HepG2 (cell line): Measurements from ENCODE around the gene CAMSAP2. TPM values are rescaled to one million over a fixed set of nuclear protein-coding genes. Genes with fewer than 3 reads are reported as not detected.
A peak's percentile ranks its signal among the peaks of the same experiment; 100 is the strongest.

ENCODE experiments used
- HDAC2 ChIP-seq: sonication (generic); formaldehyde crosslinking; IDR thresholded peaks from 2 replicates; pipeline ENCODE4 v1.4.0; 2020; ENCODE audit warnings: missing genetic modification reagents
- STAT5B ChIP-seq: sonication (generic); formaldehyde crosslinking; IDR thresholded peaks from 2 replicates; pipeline ENCODE4 v1.4.0; 2020; ENCODE audit warnings: missing genetic modification reagents
- ZNF350 ChIP-seq: sonication (generic); formaldehyde crosslinking; IDR thresholded peaks from 2 replicates; pipeline ENCODE4 v1.4.0; 2020; ENCODE audit warnings: mild to moderate bottlenecking, low read depth, missing genetic modification reagents, borderline replicate concordance
- ZNF546 ChIP-seq: sonication (generic); formaldehyde crosslinking; conservative IDR thresholded peaks from 2 replicates; pipeline ENCODE4 v1.8.1; 2023; ENCODE audit warnings: mild to moderate bottlenecking, missing genetic modification reagents
- ZNF768 ChIP-seq: sonication (generic); formaldehyde crosslinking; IDR thresholded peaks from 2 replicates; pipeline ENCODE4 v1.4.0; 2020; ENCODE audit warnings: missing genetic modification reagents
- ZNF883 ChIP-seq: sonication (generic); formaldehyde crosslinking; IDR thresholded peaks from 2 replicates; pipeline ENCODE4 v1.5.1; 2020; ENCODE audit warnings: mild to moderate bottlenecking, missing genetic modification reagents; ENCODE audit errors: not compliant biosample characterization
- polyA plus RNA-seq, 8 experiments: library from polyadenylated mRNA; depleted of rRNA in 3 of 8; stranded (reverse) in 7 of 8; unstranded in 1 of 8; fragments of >200 nt; fragmentation: Illumina TruSeq in 4 of 8; extraction: Trizol in 4 of 8; gene quantifications; 2 replicates each; pipeline versions ENCODE4 v1.2.1 to v1.2.3, GENCODE V29; 2011 to 2016; ENCODE audit warnings: low read depth in 4 of 8, missing spikeins in 1 of 8, mixed read lengths in 1 of 8; ENCODE audit not compliant: insufficient read depth in 1 of 8
- total RNA-seq, 5 experiments: library from RNA; depleted of rRNA; stranded (reverse); fragments of >200 nt; fragmentation: Illumina TruSeq; extraction: Trizol; gene quantifications; 2 replicates each; pipeline ENCODE4 v1.2.3, GENCODE V29; 2016; ENCODE audit warnings: low read depth in 1 of 5
- TF ChIP-seq, protein P1 (sequence below): sonication (generic); formaldehyde crosslinking; IDR thresholded peaks from 2 replicates; pipeline ENCODE4 v1.4.0; 2020; ENCODE audit warnings: mild to moderate bottlenecking, missing genetic modification reagents
- TF ChIP-seq, protein P2 (sequence below): sonication (generic); formaldehyde crosslinking; IDR thresholded peaks from 2 replicates; pipeline ENCODE4 v1.5.1; 2020; ENCODE audit warnings: missing genetic modification reagents, mild to moderate bottlenecking, borderline replicate concordance
- TF ChIP-seq, protein P3 (sequence below): sonication (generic); formaldehyde crosslinking; IDR thresholded peaks from 2 replicates; pipeline ENCODE4 v1.4.0; 2020; ENCODE audit warnings: mild to moderate bottlenecking, missing genetic modification reagents, borderline replicate concordance
- TF ChIP-seq, protein P4 (sequence below): sonication (generic); formaldehyde crosslinking; IDR thresholded peaks from 2 replicates; pipeline ENCODE4 v1.9.0; 2022; ENCODE audit warnings: missing genetic modification reagents, mild to moderate bottlenecking, borderline replicate concordance
- TF ChIP-seq, protein P5 (sequence below): sonication (generic); formaldehyde crosslinking; IDR thresholded peaks from 2 replicates; pipeline ENCODE4 v1.5.0; 2020; ENCODE audit warnings: mild to moderate bottlenecking, missing genetic modification reagents, moderate library complexity
- TF ChIP-seq, protein P6 (sequence below): sonication (generic); formaldehyde crosslinking; IDR thresholded peaks from 2 replicates; pipeline ENCODE4 v1.5.0; 2020; ENCODE audit warnings: mild to moderate bottlenecking, missing genetic modification reagents

Gene CAMSAP2
- total and polyA plus RNA-seq, 2 of the 13 experiments (the other 11 are each of a cell fraction or from before 2014, with no cell fraction given), result 3.4 to 8.2 TPM

DNA sequence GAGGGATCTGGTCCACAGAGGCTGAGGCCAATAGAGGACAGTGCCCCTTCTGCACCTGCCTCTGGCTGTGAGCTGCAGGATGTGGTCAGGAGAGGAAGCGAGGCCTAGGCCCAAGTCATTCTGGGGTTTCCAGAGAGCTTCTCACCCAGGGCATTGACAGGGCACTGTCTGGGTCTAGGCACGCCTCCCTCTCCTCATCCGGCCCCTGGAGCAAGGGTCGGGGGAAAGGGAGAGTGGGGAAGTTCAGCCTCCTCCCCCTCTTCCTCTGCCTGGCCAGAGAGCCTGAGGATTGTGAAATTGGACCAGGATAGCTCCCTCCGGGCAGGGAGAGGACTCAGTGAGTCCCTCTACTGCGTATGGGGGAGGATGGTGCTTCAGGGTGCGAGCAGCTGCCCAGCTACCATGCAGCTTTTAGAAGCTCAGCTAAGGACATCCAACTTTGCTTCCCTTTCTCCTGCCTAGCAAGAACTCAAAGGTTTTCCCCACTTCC lies 149.7 kb downstream of the CAMSAP2 start (continued):
- TF ChIP-seq, protein P1, sequence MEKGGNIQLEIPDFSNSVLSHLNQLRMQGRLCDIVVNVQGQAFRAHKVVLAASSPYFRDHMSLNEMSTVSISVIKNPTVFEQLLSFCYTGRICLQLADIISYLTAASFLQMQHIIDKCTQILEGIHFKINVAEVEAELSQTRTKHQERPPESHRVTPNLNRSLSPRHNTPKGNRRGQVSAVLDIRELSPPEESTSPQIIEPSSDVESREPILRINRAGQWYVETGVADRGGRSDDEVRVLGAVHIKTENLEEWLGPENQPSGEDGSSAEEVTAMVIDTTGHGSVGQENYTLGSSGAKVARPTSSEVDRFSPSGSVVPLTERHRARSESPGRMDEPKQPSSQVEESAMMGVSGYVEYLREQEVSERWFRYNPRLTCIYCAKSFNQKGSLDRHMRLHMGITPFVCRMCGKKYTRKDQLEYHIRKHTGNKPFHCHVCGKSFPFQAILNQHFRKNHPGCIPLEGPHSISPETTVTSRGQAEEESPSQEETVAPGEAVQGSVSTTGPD (CRISPR knock-in tag), result no peak
- TF ChIP-seq, protein P2, sequence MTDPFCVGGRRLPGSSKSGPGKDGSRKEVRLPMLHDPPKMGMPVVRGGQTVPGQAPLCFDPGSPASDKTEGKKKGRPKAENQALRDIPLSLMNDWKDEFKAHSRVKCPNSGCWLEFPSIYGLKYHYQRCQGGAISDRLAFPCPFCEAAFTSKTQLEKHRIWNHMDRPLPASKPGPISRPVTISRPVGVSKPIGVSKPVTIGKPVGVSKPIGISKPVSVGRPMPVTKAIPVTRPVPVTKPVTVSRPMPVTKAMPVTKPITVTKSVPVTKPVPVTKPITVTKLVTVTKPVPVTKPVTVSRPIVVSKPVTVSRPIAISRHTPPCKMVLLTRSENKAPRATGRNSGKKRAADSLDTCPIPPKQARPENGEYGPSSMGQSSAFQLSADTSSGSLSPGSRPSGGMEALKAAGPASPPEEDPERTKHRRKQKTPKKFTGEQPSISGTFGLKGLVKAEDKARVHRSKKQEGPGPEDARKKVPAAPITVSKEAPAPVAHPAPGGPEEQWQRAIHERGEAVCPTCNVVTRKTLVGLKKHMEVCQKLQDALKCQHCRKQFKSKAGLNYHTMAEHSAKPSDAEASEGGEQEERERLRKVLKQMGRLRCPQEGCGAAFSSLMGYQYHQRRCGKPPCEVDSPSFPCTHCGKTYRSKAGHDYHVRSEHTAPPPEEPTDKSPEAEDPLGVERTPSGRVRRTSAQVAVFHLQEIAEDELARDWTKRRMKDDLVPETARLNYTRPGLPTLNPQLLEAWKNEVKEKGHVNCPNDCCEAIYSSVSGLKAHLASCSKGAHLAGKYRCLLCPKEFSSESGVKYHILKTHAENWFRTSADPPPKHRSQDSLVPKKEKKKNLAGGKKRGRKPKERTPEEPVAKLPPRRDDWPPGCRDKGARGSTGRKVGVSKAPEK, result peak; percentile 42; the same call in 1 of the 2 replicates
- TF ChIP-seq ZNF883 (CRISPR knock-in tag), result no peak
- no peak for TF ChIP-seq STAT5B (CRISPR knock-in tag)
- 0 out of 2 replicates have a peak, but pooled peaks have one; percentile 48 for TF ChIP-seq ZNF546
- TF ChIP-seq, protein P3, sequence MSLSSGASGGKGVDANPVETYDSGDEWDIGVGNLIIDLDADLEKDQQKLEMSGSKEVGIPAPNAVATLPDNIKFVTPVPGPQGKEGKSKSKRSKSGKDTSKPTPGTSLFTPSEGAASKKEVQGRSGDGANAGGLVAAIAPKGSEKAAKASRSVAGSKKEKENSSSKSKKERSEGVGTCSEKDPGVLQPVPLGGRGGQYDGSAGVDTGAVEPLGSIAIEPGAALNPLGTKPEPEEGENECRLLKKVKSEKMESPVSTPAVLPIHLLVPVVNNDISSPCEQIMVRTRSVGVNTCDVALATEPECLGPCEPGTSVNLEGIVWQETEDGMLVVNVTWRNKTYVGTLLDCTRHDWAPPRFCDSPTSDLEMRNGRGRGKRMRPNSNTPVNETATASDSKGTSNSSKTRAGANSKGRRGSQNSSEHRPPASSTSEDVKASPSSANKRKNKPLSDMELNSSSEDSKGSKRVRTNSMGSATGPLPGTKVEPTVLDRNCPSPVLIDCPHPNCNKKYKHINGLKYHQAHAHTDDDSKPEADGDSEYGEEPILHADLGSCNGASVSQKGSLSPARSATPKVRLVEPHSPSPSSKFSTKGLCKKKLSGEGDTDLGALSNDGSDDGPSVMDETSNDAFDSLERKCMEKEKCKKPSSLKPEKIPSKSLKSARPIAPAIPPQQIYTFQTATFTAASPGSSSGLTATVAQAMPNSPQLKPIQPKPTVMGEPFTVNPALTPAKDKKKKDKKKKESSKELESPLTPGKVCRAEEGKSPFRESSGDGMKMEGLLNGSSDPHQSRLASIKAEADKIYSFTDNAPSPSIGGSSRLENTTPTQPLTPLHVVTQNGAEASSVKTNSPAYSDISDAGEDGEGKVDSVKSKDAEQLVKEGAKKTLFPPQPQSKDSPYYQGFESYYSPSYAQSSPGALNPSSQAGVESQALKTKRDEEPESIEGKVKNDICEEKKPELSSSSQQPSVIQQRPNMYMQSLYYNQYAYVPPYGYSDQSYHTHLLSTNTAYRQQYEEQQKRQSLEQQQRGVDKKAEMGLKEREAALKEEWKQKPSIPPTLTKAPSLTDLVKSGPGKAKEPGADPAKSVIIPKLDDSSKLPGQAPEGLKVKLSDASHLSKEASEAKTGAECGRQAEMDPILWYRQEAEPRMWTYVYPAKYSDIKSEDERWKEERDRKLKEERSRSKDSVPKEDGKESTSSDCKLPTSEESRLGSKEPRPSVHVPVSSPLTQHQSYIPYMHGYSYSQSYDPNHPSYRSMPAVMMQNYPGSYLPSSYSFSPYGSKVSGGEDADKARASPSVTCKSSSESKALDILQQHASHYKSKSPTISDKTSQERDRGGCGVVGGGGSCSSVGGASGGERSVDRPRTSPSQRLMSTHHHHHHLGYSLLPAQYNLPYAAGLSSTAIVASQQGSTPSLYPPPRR (CRISPR knock-in tag), result no peak
- 0 out of 2 replicates have a peak, but pooled peaks have one; percentile 41 for TF ChIP-seq HDAC2 (CRISPR knock-in tag)
- 0 out of 2 replicates have a peak, but pooled peaks have one; percentile 26 for TF ChIP-seq ZNF350 (CRISPR knock-in tag)
- TF ChIP-seq, protein P4, sequence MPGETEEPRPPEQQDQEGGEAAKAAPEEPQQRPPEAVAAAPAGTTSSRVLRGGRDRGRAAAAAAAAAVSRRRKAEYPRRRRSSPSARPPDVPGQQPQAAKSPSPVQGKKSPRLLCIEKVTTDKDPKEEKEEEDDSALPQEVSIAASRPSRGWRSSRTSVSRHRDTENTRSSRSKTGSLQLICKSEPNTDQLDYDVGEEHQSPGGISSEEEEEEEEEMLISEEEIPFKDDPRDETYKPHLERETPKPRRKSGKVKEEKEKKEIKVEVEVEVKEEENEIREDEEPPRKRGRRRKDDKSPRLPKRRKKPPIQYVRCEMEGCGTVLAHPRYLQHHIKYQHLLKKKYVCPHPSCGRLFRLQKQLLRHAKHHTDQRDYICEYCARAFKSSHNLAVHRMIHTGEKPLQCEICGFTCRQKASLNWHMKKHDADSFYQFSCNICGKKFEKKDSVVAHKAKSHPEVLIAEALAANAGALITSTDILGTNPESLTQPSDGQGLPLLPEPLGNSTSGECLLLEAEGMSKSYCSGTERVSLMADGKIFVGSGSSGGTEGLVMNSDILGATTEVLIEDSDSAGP (CRISPR knock-in tag), result peak; percentile 66; the same call in 1 of the 2 replicates
- TF ChIP-seq, protein P5, sequence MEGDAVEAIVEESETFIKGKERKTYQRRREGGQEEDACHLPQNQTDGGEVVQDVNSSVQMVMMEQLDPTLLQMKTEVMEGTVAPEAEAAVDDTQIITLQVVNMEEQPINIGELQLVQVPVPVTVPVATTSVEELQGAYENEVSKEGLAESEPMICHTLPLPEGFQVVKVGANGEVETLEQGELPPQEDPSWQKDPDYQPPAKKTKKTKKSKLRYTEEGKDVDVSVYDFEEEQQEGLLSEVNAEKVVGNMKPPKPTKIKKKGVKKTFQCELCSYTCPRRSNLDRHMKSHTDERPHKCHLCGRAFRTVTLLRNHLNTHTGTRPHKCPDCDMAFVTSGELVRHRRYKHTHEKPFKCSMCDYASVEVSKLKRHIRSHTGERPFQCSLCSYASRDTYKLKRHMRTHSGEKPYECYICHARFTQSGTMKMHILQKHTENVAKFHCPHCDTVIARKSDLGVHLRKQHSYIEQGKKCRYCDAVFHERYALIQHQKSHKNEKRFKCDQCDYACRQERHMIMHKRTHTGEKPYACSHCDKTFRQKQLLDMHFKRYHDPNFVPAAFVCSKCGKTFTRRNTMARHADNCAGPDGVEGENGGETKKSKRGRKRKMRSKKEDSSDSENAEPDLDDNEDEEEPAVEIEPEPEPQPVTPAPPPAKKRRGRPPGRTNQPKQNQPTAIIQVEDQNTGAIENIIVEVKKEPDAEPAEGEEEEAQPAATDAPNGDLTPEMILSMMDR, result 0 out of 2 replicates have a peak, but pooled peaks have one; percentile 20
- TF ChIP-seq, protein P6, sequence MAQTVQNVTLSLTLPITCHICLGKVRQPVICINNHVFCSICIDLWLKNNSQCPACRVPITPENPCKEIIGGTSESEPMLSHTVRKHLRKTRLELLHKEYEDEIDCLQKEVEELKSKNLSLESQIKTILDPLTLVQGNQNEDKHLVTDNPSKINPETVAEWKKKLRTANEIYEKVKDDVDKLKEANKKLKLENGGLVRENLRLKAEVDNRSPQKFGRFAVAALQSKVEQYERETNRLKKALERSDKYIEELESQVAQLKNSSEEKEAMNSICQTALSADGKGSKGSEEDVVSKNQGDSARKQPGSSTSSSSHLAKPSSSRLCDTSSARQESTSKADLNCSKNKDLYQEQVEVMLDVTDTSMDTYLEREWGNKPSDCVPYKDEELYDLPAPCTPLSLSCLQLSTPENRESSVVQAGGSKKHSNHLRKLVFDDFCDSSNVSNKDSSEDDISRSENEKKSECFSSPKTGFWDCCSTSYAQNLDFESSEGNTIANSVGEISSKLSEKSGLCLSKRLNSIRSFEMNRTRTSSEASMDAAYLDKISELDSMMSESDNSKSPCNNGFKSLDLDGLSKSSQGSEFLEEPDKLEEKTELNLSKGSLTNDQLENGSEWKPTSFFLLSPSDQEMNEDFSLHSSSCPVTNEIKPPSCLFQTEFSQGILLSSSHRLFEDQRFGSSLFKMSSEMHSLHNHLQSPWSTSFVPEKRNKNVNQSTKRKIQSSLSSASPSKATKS (CRISPR knock-in tag), result no peak
- TF ChIP-seq ZNF768 (CRISPR knock-in tag), result peak; percentile 8; the same call in 1 of the 2 replicates
